Panc1 (cell line): ENCODE measurements around the gene POU2F2. TPM values are rescaled to one million over a fixed set of nuclear protein-coding genes. Genes with fewer than 3 reads are reported as not detected.
A peak's percentile ranks its signal among the peaks of the same experiment; 100 is the strongest.

ENCODE experiments used
- ATAC-seq: fragments of 200-7000 bp; cut with Tn5 transposase; 2 replicates; pipeline ENCODE4 v1.9.1; 2020; ENCODE audit warnings: mild to moderate bottlenecking, moderate library complexity
- BruUV-seq: library from RNA; stranded (reverse); fragments of 400-500 nt; replicated peaks from 2 replicates; lab custom pipeline; 2021; lab: Mats Ljungman, UMichigan
- CTCF ChIA-PET: fragments of 300-600 bp; sonication (Branson Sonifier 250); formaldehyde crosslinking; loops from one replicate; lab custom pipeline; 2022; ENCODE audit warnings: antibody characterized with exemption; lab: Charles Lee
- POLR2A ChIA-PET: fragments of 300-600 bp; sonication (Branson Sonifier 250); formaldehyde crosslinking; loops from one replicate; lab custom pipeline; 2022; ENCODE audit warnings: antibody characterized with exemption; lab: Charles Lee
- DNase-seq: peaks from one replicate; pipeline ENCODE4 v3.0.0-alpha.2; 2010; ENCODE audit warnings: low read depth, low spot score
- H3K27ac ChIP-seq: 2 replicates; pipeline ENCODE4 v1.5.1; 2011; ENCODE audit warnings: mild to moderate bottlenecking, low read length, inconsistent platforms
- H3K27me3 ChIP-seq: fragments of 200-500 bp; sonication (Bioruptor generic); 2 replicates; pipeline ENCODE4 v1.6.0; 2014; ENCODE audit warnings: low read length, inconsistent platforms; ENCODE audit not compliant: control insufficient read depth, insufficient read depth
- H3K36me3 ChIP-seq: fragments of 200-500 bp; sonication (Bioruptor generic); 2 replicates; pipeline ENCODE4 v1.5.1; 2014; ENCODE audit warnings: inconsistent platforms, mild to moderate bottlenecking, low read length, moderate library complexity; ENCODE audit not compliant: control insufficient read depth, insufficient read depth
- H3K4me1 ChIP-seq: 2 replicates; pipeline ENCODE4 v1.5.1; 2011; ENCODE audit warnings: inconsistent platforms, mild to moderate bottlenecking, low read length, moderate library complexity; ENCODE audit not compliant: control insufficient read depth, insufficient read depth
- H3K4me3 ChIP-seq, 2 experiments: 2 replicates each; pipeline ENCODE4 v1.5.1; 2011 to 2012; ENCODE audit warnings: low read depth in 2 of 2, low read length in 2 of 2, mild to moderate bottlenecking in 2 of 2, inconsistent platforms in 1 of 2, moderate library complexity in 1 of 2
- H3K9me3 ChIP-seq: fragments of 200-500 bp; sonication (Bioruptor generic); 2 replicates; pipeline ENCODE4 v1.5.1; 2014; ENCODE audit warnings: low read depth, mild to moderate bottlenecking, inconsistent platforms, low read length, moderate library complexity; ENCODE audit not compliant: control insufficient read depth, insufficient read depth
- POLR2AphosphoS5 ChIP-seq: IDR thresholded peaks from 2 replicates; pipeline ENCODE4 v1.6.1; 2012; ENCODE audit warnings: mild to moderate bottlenecking, low read depth, low read length, moderate library complexity
- REST ChIP-seq, 2 experiments: IDR thresholded peaks; 2 replicates each; pipeline ENCODE4 v1.6.1; 2011 to 2012; ENCODE audit warnings: low read depth in 2 of 2, control low read depth in 1 of 2, low read length in 1 of 2, mild to moderate bottlenecking in 1 of 2, moderate library complexity in 1 of 2; ENCODE audit not compliant: insufficient read depth in 1 of 2
- SIN3A ChIP-seq: IDR thresholded peaks from 2 replicates; pipeline ENCODE4 v1.6.1; 2012; ENCODE audit warnings: low read depth, mild to moderate bottlenecking, low read length, moderate library complexity, borderline replicate concordance; ENCODE audit not compliant: insufficient read depth
- TCF7L2 ChIP-seq: IDR thresholded peaks from 2 replicates; pipeline ENCODE4 v1.6.1; 2011; ENCODE audit warnings: mild to moderate bottlenecking, low read depth, low read length, inconsistent platforms
- in situ Hi-C: cut with HindIII; loops from 2 replicates; pipeline ENCODE4 v1.10.0; 2016; ENCODE audit warnings: low sequenced_read_pairs, low pct_unique_long_range_greater_than_20kb
- intact Hi-C: fragments of 100-400 bp; cut with micrococcal nuclease; formaldehyde crosslinking; loops from one replicate; pipeline ENCODE4 v1.10.0; 2022; ENCODE audit not compliant: unreplicated experiment
- total RNA-seq: library from RNA; stranded (reverse); gene quantifications from one replicate; pipeline ENCODE4 v1.2.1, GENCODE V29; 2021; ENCODE audit not compliant: unreplicated experiment
- TF ChIP-seq, protein P1 (sequence below): fragments of 450-650 bp; IDR thresholded peaks from 2 replicates; pipeline ENCODE4 v1.5.1; 2017; ENCODE audit warnings: mild to moderate bottlenecking

The POU2F2 gene
- total RNA-seq, 1 experiment from 2014 or later = 0.10 TPM

- CTCF ChIA-PET = interaction anchor here (0.6 to 0.8 kb wide), 3 partner anchors 33 to 87 kb away, joined by 3 to 13 read pairs (median 3); partner anchors contain the start of gene POU2F2
- DNase-seq = no peak
- in situ Hi-C loops (no loop called here), intact Hi-C loops (no loop called here)
- peak; percentile 71 for ATAC-seq
- no peaks in the 10 kb centered on the region for H3K9me3 ChIP-seq
- POLR2A ChIA-PET = interaction anchor here (0.6 kb wide), 1 partner anchor 77 kb away, joined by 4 read pairs; no protein-coding TSS in a partner anchor
- no peak overlapping the region for H3K27ac ChIP-seq
- TF ChIP-seq POLR2AphosphoS5 (no peak), SIN3A (no peak), REST (IDR thresholded peaks at IDR 0.05; ENCODE audit: insufficient read depth in 1 of 2, low read depth in 2 of 2, low read length in 1 of 2) (no peak), TCF7L2 (no peak)
- TF ChIP-seq, protein P1, sequence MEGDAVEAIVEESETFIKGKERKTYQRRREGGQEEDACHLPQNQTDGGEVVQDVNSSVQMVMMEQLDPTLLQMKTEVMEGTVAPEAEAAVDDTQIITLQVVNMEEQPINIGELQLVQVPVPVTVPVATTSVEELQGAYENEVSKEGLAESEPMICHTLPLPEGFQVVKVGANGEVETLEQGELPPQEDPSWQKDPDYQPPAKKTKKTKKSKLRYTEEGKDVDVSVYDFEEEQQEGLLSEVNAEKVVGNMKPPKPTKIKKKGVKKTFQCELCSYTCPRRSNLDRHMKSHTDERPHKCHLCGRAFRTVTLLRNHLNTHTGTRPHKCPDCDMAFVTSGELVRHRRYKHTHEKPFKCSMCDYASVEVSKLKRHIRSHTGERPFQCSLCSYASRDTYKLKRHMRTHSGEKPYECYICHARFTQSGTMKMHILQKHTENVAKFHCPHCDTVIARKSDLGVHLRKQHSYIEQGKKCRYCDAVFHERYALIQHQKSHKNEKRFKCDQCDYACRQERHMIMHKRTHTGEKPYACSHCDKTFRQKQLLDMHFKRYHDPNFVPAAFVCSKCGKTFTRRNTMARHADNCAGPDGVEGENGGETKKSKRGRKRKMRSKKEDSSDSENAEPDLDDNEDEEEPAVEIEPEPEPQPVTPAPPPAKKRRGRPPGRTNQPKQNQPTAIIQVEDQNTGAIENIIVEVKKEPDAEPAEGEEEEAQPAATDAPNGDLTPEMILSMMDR = no peak
- no peaks in the 10 kb centered on the region for H3K36me3 ChIP-seq
- no TSS peak for BruUV-seq
- peaks cover 15% of the 10 kb centered on the region for H3K27me3 ChIP-seq
- H3K4me1 ChIP-seq = no peaks in the 10 kb centered on the region
- peak overlapping the region; percentile 43 to 45 for H3K4me3 ChIP-seq
Measured at GRCh38 chr19:42176649-42176989, 44.4 kb upstream of the POU2F2 start.

DNA sequence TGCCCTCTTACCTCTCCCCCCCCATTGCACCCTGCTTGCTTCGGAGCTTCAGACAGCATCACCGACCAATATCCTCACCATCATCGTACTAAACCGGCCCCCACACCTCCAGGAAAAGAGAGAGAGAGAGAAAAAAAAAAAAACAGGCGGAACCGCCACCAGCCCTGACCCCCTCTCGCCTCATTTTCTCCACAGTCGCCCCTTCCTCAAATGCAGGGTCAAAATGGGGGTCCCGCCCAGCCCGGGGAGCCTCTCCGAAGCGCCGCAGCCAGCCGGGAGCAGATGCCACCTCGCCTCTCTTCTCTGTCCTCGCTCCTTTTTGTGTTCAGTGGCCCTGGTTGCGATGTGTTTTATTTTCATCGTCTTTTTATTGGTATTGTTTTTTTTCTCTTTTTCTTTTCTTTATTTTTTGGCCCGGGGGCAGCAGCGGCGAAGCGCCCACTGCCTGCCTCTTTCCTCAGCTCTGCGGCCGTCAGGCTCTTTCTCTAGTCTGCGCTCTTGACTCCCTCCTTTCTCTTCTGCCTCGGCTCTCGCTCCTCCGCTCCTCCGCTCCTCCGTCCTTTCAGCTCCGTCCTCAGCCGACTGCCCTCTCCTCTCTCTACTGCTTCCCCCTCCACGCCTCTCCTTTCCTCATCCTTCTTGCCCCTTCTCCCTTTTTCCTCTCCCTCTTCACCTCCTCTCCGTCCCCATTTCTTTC is 43.9 kb upstream of the POU2F2 start:
- TF ChIP-seq, protein P1 = no peak
- TF ChIP-seq POLR2AphosphoS5 (no peak), REST (IDR thresholded peaks at IDR 0.05; ENCODE audit: insufficient read depth in 1 of 2, low read depth in 2 of 2, low read length in 1 of 2) (no peak), TCF7L2 (no peak), SIN3A (no peak)
- no peaks in the 10 kb centered on the region for H3K9me3 ChIP-seq
- peak overlapping the region; percentile 43 to 45 for H3K4me3 ChIP-seq
- in situ Hi-C loops (no loop called here), intact Hi-C loops (no loop called here)
- H3K4me1 ChIP-seq = no peaks in the 10 kb centered on the region
- no TSS peak for BruUV-seq
- ChIA-PET CTCF (interaction anchor here (0.6 to 0.8 kb wide), 3 partner anchors 32 to 87 kb away, joined by 3 to 13 read pairs (median 3); partner anchors contain the start of gene POU2F2), POLR2A (interaction anchor here (0.6 kb wide), 1 partner anchor 77 kb away, joined by 4 read pairs; no protein-coding TSS in a partner anchor)
- H3K27me3 ChIP-seq = peaks cover 15% of the 10 kb centered on the region
- H3K27ac ChIP-seq = no peak overlapping the region
- H3K36me3 ChIP-seq = no peaks in the 10 kb centered on the region
- DNase-seq (no peak), ATAC-seq (peak; percentile 56)
